ENCODE results near the gene WDR74.
"Not testable (repeated sequence)": the region's sequence is repeated elsewhere in the genome, so short reads cannot be mapped to it uniquely, and the experiment has no call there.

The WDR74 gene

GRCh38 chr11:62879235-62879978 is 40.0 kb upstream of the WDR74 start:
- peaks cover 38% of the 10 kb centered on the region for H3K4me1 ChIP-seq (ENCODE audit: insufficient read depth, low read length)

GRCh38 chr11:62876712-62877111 is 37.3 kb upstream of the WDR74 start:
- H3K27ac ChIP-seq (ENCODE audit: low read depth, low read length), result no peak overlapping the region
- H3K9me3 ChIP-seq (ENCODE audit: low read length), result no peaks in the 10 kb centered on the region
- no peak overlapping the region for H3K9ac ChIP-seq (ENCODE audit: low read length)

More at GRCh38 chr11:62879235-62879978, 40.0 kb upstream of the WDR74 start:
- Histone ChIP-seq H3K9me3 (ENCODE audit: low read length) (no peaks in the 10 kb centered on the region), H3K4me3 (ENCODE audit: low read depth in 1 of 2, low read length in 2 of 2) (peak overlapping the region in 1 of 2 donors; percentile 80), H3K27ac (ENCODE audit: low read depth, low read length) (peak overlapping the region; percentile 100), H3K36me3 (ENCODE audit: insufficient read depth, low read length) (peaks cover 18% of the 10 kb centered on the region), H3K9ac (ENCODE audit: low read length) (peak overlapping the region; percentile 93), H3K27me3 (ENCODE audit: control insufficient read depth in 1 of 2, insufficient read depth in 2 of 2, low read length in 2 of 2) (no peaks in the 10 kb centered on the region)

GRCh38 chr11:62875698-62876478 is 36.5 kb upstream of the WDR74 start:
- no peak overlapping the region for H3K27ac ChIP-seq (ENCODE audit: low read depth, low read length)
- H3K9ac ChIP-seq (ENCODE audit: low read length), result no peak overlapping the region
- no peaks in the 10 kb centered on the region for H3K9me3 ChIP-seq (ENCODE audit: low read length)
- H3K27me3 ChIP-seq (ENCODE audit: control insufficient read depth in 1 of 2, insufficient read depth in 2 of 2, low read length in 2 of 2), result no peaks in the 10 kb centered on the region
- H3K36me3 ChIP-seq (ENCODE audit: insufficient read depth, low read length), result no peaks in the 10 kb centered on the region
- peaks cover 13% of the 10 kb centered on the region for H3K4me1 ChIP-seq (ENCODE audit: insufficient read depth, low read length)
- no peak overlapping the region for H3K4me3 ChIP-seq (ENCODE audit: low read depth in 1 of 2, low read length in 2 of 2)

More at GRCh38 chr11:62876712-62877111, 37.3 kb upstream of the WDR74 start:
- H3K4me3 ChIP-seq (ENCODE audit: low read depth in 1 of 2, low read length in 2 of 2), result no peak overlapping the region
- no peaks in the 10 kb centered on the region for H3K36me3 ChIP-seq (ENCODE audit: insufficient read depth, low read length)
- peaks cover 13% of the 10 kb centered on the region for H3K4me1 ChIP-seq (ENCODE audit: insufficient read depth, low read length)
- no peaks in the 10 kb centered on the region for H3K27me3 ChIP-seq (ENCODE audit: control insufficient read depth in 1 of 2, insufficient read depth in 2 of 2, low read length in 2 of 2)

GRCh38 chr11:62874851-62875250 is 35.5 kb upstream of the WDR74 start:
- no peaks in the 10 kb centered on the region for H3K27me3 ChIP-seq (ENCODE audit: control insufficient read depth in 1 of 2, insufficient read depth in 2 of 2, low read length in 2 of 2)
- H3K36me3 ChIP-seq (ENCODE audit: insufficient read depth, low read length), result no peaks in the 10 kb centered on the region
- H3K27ac ChIP-seq (ENCODE audit: low read depth, low read length), result no peak overlapping the region
- no peak overlapping the region for H3K9ac ChIP-seq (ENCODE audit: low read length)
- no peak overlapping the region for H3K4me3 ChIP-seq (ENCODE audit: low read depth in 1 of 2, low read length in 2 of 2)
- peaks cover 7% of the 10 kb centered on the region for H3K4me1 ChIP-seq (ENCODE audit: insufficient read depth, low read length)
- H3K9me3 ChIP-seq (ENCODE audit: low read length), result no peaks in the 10 kb centered on the region

GRCh38 chr11:62865635-62866034 is 26.2 kb upstream of the WDR74 start:
- no peaks in the 10 kb centered on the region for H3K27me3 ChIP-seq (ENCODE audit: control insufficient read depth in 1 of 2, insufficient read depth in 2 of 2, low read length in 2 of 2)
- no peak overlapping the region for H3K27ac ChIP-seq (ENCODE audit: low read depth, low read length)
- H3K4me1 ChIP-seq (ENCODE audit: insufficient read depth, low read length), result peaks cover 4% of the 10 kb centered on the region
- no peak overlapping the region for H3K9ac ChIP-seq (ENCODE audit: low read length)
- H3K36me3 ChIP-seq (ENCODE audit: insufficient read depth, low read length), result no peaks in the 10 kb centered on the region
- H3K4me3 ChIP-seq (ENCODE audit: low read depth in 1 of 2, low read length in 2 of 2), result no peak overlapping the region
- no peaks in the 10 kb centered on the region for H3K9me3 ChIP-seq (ENCODE audit: low read length)

GRCh38 chr11:62863687-62864335 is 24.4 kb upstream of the WDR74 start:
- Histone ChIP-seq H3K9ac (ENCODE audit: low read length) (no peak overlapping the region), H3K4me3 (ENCODE audit: low read depth in 1 of 2, low read length in 2 of 2) (no peak overlapping the region), H3K27me3 (ENCODE audit: control insufficient read depth in 1 of 2, insufficient read depth in 2 of 2, low read length in 2 of 2) (no peaks in the 10 kb centered on the region), H3K36me3 (ENCODE audit: insufficient read depth, low read length) (no peaks in the 10 kb centered on the region), H3K4me1 (ENCODE audit: insufficient read depth, low read length) (peaks cover 4% of the 10 kb centered on the region), H3K27ac (ENCODE audit: low read depth, low read length) (no peak overlapping the region), H3K9me3 (ENCODE audit: low read length) (no peaks in the 10 kb centered on the region)

GRCh38 chr11:62861564-62862192 is 22.3 kb upstream of the WDR74 start:
- not testable (repeated sequence) for H3K9ac ChIP-seq (ENCODE audit: low read length); H3K27me3 ChIP-seq (ENCODE audit: control insufficient read depth in 1 of 2, insufficient read depth in 2 of 2, low read length in 2 of 2); H3K9me3 ChIP-seq (ENCODE audit: low read length); H3K27ac ChIP-seq (ENCODE audit: low read depth, low read length); H3K36me3 ChIP-seq (ENCODE audit: insufficient read depth, low read length); H3K4me3 ChIP-seq (ENCODE audit: low read depth in 1 of 2, low read length in 2 of 2); H3K4me1 ChIP-seq (ENCODE audit: insufficient read depth, low read length)

DNA sequence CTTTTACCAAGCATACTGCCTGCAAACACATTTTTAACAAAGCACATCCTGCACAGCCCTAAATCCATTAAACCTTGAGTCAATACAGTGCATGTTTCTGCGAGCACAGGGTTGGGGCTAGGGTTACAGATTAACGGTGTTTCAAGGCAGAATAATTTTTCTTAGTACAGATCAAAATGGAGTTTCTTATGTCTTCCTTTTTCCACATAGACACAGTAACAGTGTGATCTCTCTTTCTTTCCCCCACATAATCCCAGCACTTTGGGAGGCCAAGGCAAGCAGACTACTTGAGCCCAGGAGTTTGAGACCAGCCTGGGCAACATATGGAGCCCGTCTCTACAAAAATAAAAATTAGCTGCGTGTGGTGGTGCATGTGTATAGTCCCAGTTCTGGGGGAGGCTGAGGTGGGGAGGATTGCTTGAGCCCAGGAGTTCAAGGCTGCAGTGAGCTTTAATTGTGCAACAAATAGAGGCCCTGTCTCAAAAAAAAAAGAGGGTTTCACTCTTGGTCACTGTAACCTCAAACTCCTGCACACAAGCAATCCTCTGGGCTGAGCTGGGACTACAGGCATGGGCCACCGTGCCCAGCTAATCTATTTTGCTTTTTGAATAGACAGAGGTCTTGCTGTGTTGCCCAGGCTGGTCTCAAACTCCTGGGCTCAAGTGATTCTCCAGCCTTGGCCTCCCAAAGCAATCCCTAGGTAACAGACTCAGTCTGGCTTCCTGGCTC is 21.6 kb upstream of the WDR74 start:
- Histone ChIP-seq H3K27ac (ENCODE audit: low read depth, low read length) (no peak overlapping the region), H3K4me1 (ENCODE audit: insufficient read depth, low read length) (peaks cover 10% of the 10 kb centered on the region), H3K4me3 (ENCODE audit: low read depth in 1 of 2, low read length in 2 of 2) (no peak overlapping the region), H3K9me3 (ENCODE audit: low read length) (no peaks in the 10 kb centered on the region), H3K27me3 (ENCODE audit: control insufficient read depth in 1 of 2, insufficient read depth in 2 of 2, low read length in 2 of 2) (no peaks in the 10 kb centered on the region), H3K9ac (ENCODE audit: low read length) (no peak overlapping the region), H3K36me3 (ENCODE audit: insufficient read depth, low read length) (no peaks in the 10 kb centered on the region)

DNA sequence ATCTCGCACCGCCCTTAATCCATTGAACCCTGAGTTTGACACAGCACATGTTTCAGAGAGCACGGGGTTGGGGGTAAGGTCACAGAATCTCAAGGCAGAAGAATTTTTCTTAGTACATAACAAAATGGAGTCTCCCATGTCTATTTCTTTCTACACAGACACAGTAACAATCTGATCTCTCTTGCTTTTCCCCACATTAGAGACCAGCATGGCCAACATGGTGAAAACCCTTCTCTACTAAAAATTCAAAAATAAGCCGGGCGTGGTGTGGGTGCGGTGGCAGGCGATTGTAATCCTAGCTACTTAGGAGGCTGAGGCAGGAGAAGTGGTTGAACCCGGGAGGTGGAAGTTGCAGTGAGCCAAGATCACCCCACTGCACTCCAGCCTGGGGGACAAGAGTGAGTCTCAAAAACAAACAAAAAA is 19.9 kb upstream of the WDR74 start:
- H3K4me1 ChIP-seq (ENCODE audit: insufficient read depth, low read length), result peaks cover 14% of the 10 kb centered on the region
- not testable (repeated sequence) for H3K4me3 ChIP-seq (ENCODE audit: low read depth in 1 of 2, low read length in 2 of 2); H3K9ac ChIP-seq (ENCODE audit: low read length); H3K27ac ChIP-seq (ENCODE audit: low read depth, low read length); H3K27me3 ChIP-seq (ENCODE audit: control insufficient read depth in 1 of 2, insufficient read depth in 2 of 2, low read length in 2 of 2); H3K36me3 ChIP-seq (ENCODE audit: insufficient read depth, low read length); H3K9me3 ChIP-seq (ENCODE audit: low read length)

DNA sequence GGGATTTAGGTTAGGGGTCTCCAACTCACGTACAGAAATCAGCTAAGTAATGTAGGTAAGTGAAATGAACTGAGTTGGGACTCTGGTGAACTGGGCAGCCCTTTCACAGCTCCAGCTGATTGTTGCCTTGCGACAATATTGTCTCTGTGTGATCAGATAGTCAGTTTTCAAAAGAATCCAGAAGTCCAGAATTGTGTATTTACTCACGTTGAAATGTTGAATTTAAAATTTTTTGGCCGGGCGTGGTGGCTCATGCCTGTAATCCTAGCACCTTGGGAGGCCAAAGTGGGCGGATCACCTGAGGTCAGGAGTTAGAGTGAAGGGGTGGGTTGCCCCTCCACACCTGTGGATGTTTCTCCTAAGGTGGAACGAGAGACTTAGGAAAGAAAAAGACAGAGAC is 18.8 kb upstream of the WDR74 start:
- no peak overlapping the region for H3K27ac ChIP-seq (ENCODE audit: low read depth, low read length)

More for the DNA sequence above, 18.8 kb upstream of the WDR74 start:
- Histone ChIP-seq H3K4me1 (ENCODE audit: insufficient read depth, low read length) (peaks cover 25% of the 10 kb centered on the region), H3K27me3 (ENCODE audit: control insufficient read depth in 1 of 2, insufficient read depth in 2 of 2, low read length in 2 of 2) (no peaks in the 10 kb centered on the region), H3K36me3 (ENCODE audit: insufficient read depth, low read length) (peaks cover 16% of the 10 kb centered on the region), H3K9me3 (ENCODE audit: low read length) (no peaks in the 10 kb centered on the region), H3K4me3 (ENCODE audit: low read depth in 1 of 2, low read length in 2 of 2) (no peak overlapping the region), H3K9ac (ENCODE audit: low read length) (no peak overlapping the region)

Measured in muscle layer of colon (tissue), 2 donors.